C4-2B (cell line): Measurements from ENCODE around the gene PDGFRA.

ENCODE experiments used
- ZFX ChIP-seq: fragments of 450-650 bp; IDR thresholded peaks from 2 replicates; pipeline ENCODE4 v1.6.1; 2017
- TF ChIP-seq, protein P1 (sequence below): fragments of 450-650 bp; conservative IDR thresholded peaks from 2 replicates; pipeline ENCODE4 v1.5.1; 2017; ENCODE audit warnings: mild to moderate bottlenecking

DNA sequence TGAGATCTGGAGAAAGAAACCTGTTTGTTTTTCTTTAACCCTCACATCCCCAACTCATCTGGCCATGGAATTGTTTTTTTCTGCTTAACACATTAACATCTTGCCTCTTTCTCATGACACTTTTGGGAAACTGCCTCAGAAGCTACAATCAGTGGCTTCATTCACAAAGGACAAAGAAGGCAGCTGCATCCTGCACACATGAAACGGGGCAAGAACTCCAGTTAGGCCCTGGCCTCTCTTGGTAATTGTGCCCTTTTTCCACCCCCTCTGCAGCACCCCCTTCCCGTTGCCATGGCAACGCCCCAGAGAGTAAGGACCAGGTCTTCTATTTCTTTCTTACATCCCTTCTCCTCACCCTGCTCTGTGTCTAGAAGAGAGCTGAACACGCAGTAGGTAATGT lies 103.4 kb downstream of the PDGFRA start:
- TF ChIP-seq, protein P1, sequence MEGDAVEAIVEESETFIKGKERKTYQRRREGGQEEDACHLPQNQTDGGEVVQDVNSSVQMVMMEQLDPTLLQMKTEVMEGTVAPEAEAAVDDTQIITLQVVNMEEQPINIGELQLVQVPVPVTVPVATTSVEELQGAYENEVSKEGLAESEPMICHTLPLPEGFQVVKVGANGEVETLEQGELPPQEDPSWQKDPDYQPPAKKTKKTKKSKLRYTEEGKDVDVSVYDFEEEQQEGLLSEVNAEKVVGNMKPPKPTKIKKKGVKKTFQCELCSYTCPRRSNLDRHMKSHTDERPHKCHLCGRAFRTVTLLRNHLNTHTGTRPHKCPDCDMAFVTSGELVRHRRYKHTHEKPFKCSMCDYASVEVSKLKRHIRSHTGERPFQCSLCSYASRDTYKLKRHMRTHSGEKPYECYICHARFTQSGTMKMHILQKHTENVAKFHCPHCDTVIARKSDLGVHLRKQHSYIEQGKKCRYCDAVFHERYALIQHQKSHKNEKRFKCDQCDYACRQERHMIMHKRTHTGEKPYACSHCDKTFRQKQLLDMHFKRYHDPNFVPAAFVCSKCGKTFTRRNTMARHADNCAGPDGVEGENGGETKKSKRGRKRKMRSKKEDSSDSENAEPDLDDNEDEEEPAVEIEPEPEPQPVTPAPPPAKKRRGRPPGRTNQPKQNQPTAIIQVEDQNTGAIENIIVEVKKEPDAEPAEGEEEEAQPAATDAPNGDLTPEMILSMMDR: no peak
- TF ChIP-seq ZFX: no peak
